Neuronal stem cell (in vitro differentiated cells): ENCODE measurements around the gene TMC8.

ENCODE experiments used
- DNase-seq: peaks from one replicate; pipeline ENCODE4 v3.0.0-alpha.2; 2013; ENCODE audit warnings: low spot score
- H2AFZ ChIP-seq: one replicate; pipeline ENCODE4 v1.6.1; 2013; ENCODE audit warnings: mild to moderate bottlenecking, low read length, inconsistent platforms
- H2AK5ac ChIP-seq: 2 replicates; pipeline ENCODE4 v1.6.1; 2013; ENCODE audit warnings: low read depth, mild to moderate bottlenecking, inconsistent platforms, low read length, moderate library complexity, mixed read lengths
- H2BK120ac ChIP-seq: 2 replicates; pipeline ENCODE4 v1.6.1; 2013; ENCODE audit warnings: low read depth, mild to moderate bottlenecking, inconsistent platforms, low read length, moderate library complexity, mixed read lengths
- H2BK12ac ChIP-seq: one replicate; pipeline ENCODE4 v1.6.1; 2013; ENCODE audit warnings: low read length, inconsistent platforms
- H2BK15ac ChIP-seq: 2 replicates; pipeline ENCODE4 v1.6.1; 2013; ENCODE audit warnings: mild to moderate bottlenecking, low read length, inconsistent platforms, mixed read lengths
- H2BK5ac ChIP-seq: one replicate; pipeline ENCODE4 v1.6.1; 2013; ENCODE audit warnings: inconsistent platforms, mild to moderate bottlenecking, low read length, moderate library complexity
- H3K14ac ChIP-seq: one replicate; pipeline ENCODE4 v1.6.1; 2013; ENCODE audit warnings: low read length, inconsistent platforms
- H3K18ac ChIP-seq: 2 replicates; pipeline ENCODE4 v1.6.1; 2013; ENCODE audit warnings: low read length, inconsistent platforms
- H3K23ac ChIP-seq: 2 replicates; pipeline ENCODE4 v1.6.1; 2013; ENCODE audit warnings: low read depth, mild to moderate bottlenecking, mixed read lengths, low read length, inconsistent platforms; ENCODE audit not compliant: poor library complexity
- H3K27ac ChIP-seq: replicated peaks from 3 replicates; pipeline ENCODE4 v1.5.1; 2013; ENCODE audit warnings: low read length, inconsistent platforms
- H3K27me3 ChIP-seq, 3 experiments: 2 replicates each; pipeline ENCODE4 v1.6.1; 2013; ENCODE audit warnings: low read length in 3 of 3, mild to moderate bottlenecking in 2 of 3, inconsistent platforms in 1 of 3, low read depth in 1 of 3, mixed read lengths in 1 of 3, moderate library complexity in 1 of 3; ENCODE audit not compliant: control insufficient read depth in 3 of 3, insufficient read depth in 3 of 3
- H3K36me3 ChIP-seq, 2 donors: replicated peaks in 1 of 2; 2 replicates each; pipeline ENCODE4 v1.6.1; 2013; ENCODE audit warnings: low read length in 2 of 2; ENCODE audit not compliant: control insufficient read depth in 2 of 2, insufficient read depth in 2 of 2
- H3K4ac ChIP-seq: 2 replicates; pipeline ENCODE4 v1.6.1; 2013; ENCODE audit warnings: inconsistent platforms, mild to moderate bottlenecking, low read length, moderate library complexity
- H3K4me1 ChIP-seq, 2 donors: 1 replicate in 1 of 2; 2 replicates in 1 of 2; pipeline ENCODE4 v1.6.1; 2013; ENCODE audit warnings: low read length in 2 of 2, low read depth in 1 of 2; ENCODE audit not compliant: control insufficient read depth in 2 of 2, insufficient read depth in 1 of 2
- H3K4me2 ChIP-seq: one replicate; pipeline ENCODE4 v1.6.1; 2013; ENCODE audit warnings: mild to moderate bottlenecking, low read length, inconsistent platforms; ENCODE audit not compliant: insufficient read depth, poor library complexity, severe bottlenecking
- H3K4me3 ChIP-seq, 2 donors: 2 replicates each; pipeline ENCODE4 v1.5.1; 2013; ENCODE audit warnings: low read length in 2 of 2, mild to moderate bottlenecking in 2 of 2, inconsistent platforms in 1 of 2, moderate library complexity in 1 of 2
- H3K79me1 ChIP-seq: one replicate; pipeline ENCODE4 v1.6.1; 2013; ENCODE audit warnings: low read depth, mild to moderate bottlenecking, inconsistent platforms, low read length, moderate library complexity
- H3K9ac ChIP-seq: one replicate; pipeline ENCODE4 v1.6.1; 2013; ENCODE audit warnings: mild to moderate bottlenecking, low read depth, low read length, inconsistent platforms; ENCODE audit not compliant: poor library complexity
- H3K9me3 ChIP-seq, 2 donors: replicated peaks in 1 of 2; 2 replicates each; pipeline versions ENCODE3 to v1.6.1; 2013; ENCODE audit warnings: low read length in 2 of 2, mild to moderate bottlenecking in 2 of 2, inconsistent platforms in 1 of 2, low read depth in 1 of 2, mixed read lengths in 1 of 2, moderate library complexity in 1 of 2; ENCODE audit not compliant: control insufficient read depth in 2 of 2, insufficient read depth in 1 of 2
- H4K8ac ChIP-seq: one replicate; pipeline ENCODE4 v1.6.1; 2013; ENCODE audit warnings: low read depth, mild to moderate bottlenecking, inconsistent platforms, low read length, moderate library complexity
- H4K91ac ChIP-seq: one replicate; pipeline ENCODE4 v1.6.1; 2013; ENCODE audit warnings: low read length, low read depth, mild to moderate bottlenecking, inconsistent platforms; ENCODE audit not compliant: poor library complexity
- WGBS, 2 donors: extraction: QIAGEN DNeasy Blood & Tissue Kit; methylation state at CpG; one replicate each; pipeline ENCODE4 v1.1.7; 2013; ENCODE audit warnings: missing lambda C conversion rate in 2 of 2, mixed read lengths in 1 of 2; ENCODE audit not compliant: insufficient read length in 2 of 2, insufficient replicate concordance in 1 of 2; ENCODE audit errors: extremely low coverage in 2 of 2; 5-methylcytosine and 5-hydroxymethylcytosine counted together

Gene TMC8

GRCh38 chr17:78180083-78180482 is 49.5 kb downstream of the TMC8 start:
- DNase-seq: no peak
- H3K18ac ChIP-seq: no peak overlapping the region
- H3K9me3 ChIP-seq: peaks cover 0 to 2% of the 10 kb centered on the region in 2 donors
- no peak overlapping the region for H2BK5ac ChIP-seq
- H2AK5ac ChIP-seq: no peak overlapping the region
- no peak overlapping the region for H2BK12ac ChIP-seq
- H3K79me1 ChIP-seq: peaks cover 5% of the 10 kb centered on the region
- no peak overlapping the region for H4K91ac ChIP-seq
- no peaks in the 10 kb centered on the region for H3K27me3 ChIP-seq
- no peak overlapping the region for H4K8ac ChIP-seq
- H2AFZ ChIP-seq: no peak overlapping the region
- no peak overlapping the region for H2BK15ac ChIP-seq
- WGBS, 2 donors: no CpG with 5 or more reads among the region's 14 CpGs
- no peak overlapping the region for H3K4me3 ChIP-seq
- H3K14ac ChIP-seq: no peak overlapping the region
- H3K4me2 ChIP-seq: no peak overlapping the region
- no peak overlapping the region for H3K9ac ChIP-seq
- H3K23ac ChIP-seq: no peak overlapping the region
- no peak overlapping the region for H3K4ac ChIP-seq
- no peak overlapping the region for H3K27ac ChIP-seq
- H2BK120ac ChIP-seq: no peak overlapping the region
- peaks cover 7% of the 10 kb centered on the region in 2 donors for H3K4me1 ChIP-seq
- H3K36me3 ChIP-seq: peaks cover 55 to 95% of the 10 kb centered on the region in 2 donors

GRCh38 chr17:78180508-78180907 is 49.9 kb downstream of the TMC8 start:
- H3K27me3 ChIP-seq: no peaks in the 10 kb centered on the region
- peaks cover 5% of the 10 kb centered on the region for H3K79me1 ChIP-seq
- H3K4ac ChIP-seq: no peak overlapping the region
- H2BK120ac ChIP-seq: no peak overlapping the region
- no peak overlapping the region for H3K4me2 ChIP-seq
- no peak overlapping the region for H2BK15ac ChIP-seq
- no CpG with 5 or more reads among the region's 2 CpGs for WGBS, 2 donors
- no peak for DNase-seq
- H2AK5ac ChIP-seq: no peak overlapping the region
- H3K36me3 ChIP-seq: peaks cover 51 to 95% of the 10 kb centered on the region in 2 donors
- H3K14ac ChIP-seq: no peak overlapping the region
- H4K8ac ChIP-seq: no peak overlapping the region
- H3K9me3 ChIP-seq: peaks cover 0 to 2% of the 10 kb centered on the region in 2 donors
- H2BK5ac ChIP-seq: no peak overlapping the region
- H2AFZ ChIP-seq: no peak overlapping the region
- no peak overlapping the region for H3K9ac ChIP-seq
- H3K4me1 ChIP-seq: peaks cover 10 to 11% of the 10 kb centered on the region in 2 donors
- no peak overlapping the region for H3K4me3 ChIP-seq
- no peak overlapping the region for H2BK12ac ChIP-seq
- no peak overlapping the region for H3K23ac ChIP-seq
- no peak overlapping the region for H3K27ac ChIP-seq
- no peak overlapping the region for H3K18ac ChIP-seq
- H4K91ac ChIP-seq: no peak overlapping the region

GRCh38 chr17:78182504-78182903 is 51.9 kb downstream of the TMC8 start:
- H4K91ac ChIP-seq: no peak overlapping the region
- peaks cover 0 to 2% of the 10 kb centered on the region in 2 donors for H3K9me3 ChIP-seq
- peaks cover 44 to 80% of the 10 kb centered on the region in 2 donors for H3K36me3 ChIP-seq
- H3K4me3 ChIP-seq: no peak overlapping the region
- H3K9ac ChIP-seq: no peak overlapping the region
- H2BK5ac ChIP-seq: no peak overlapping the region
- H2AFZ ChIP-seq: no peak overlapping the region
- H2BK12ac ChIP-seq: no peak overlapping the region
- H3K4me2 ChIP-seq: no peak overlapping the region
- no peak overlapping the region for H3K18ac ChIP-seq
- no peak overlapping the region for H3K27ac ChIP-seq
- no peak overlapping the region for H3K4ac ChIP-seq
- no peak overlapping the region for H2BK120ac ChIP-seq
- H4K8ac ChIP-seq: no peak overlapping the region
- DNase-seq: no peak
- no peak overlapping the region for H2BK15ac ChIP-seq
- no CpG with 5 or more reads among the region's 13 CpGs for WGBS, 2 donors
- peaks cover 10% of the 10 kb centered on the region for H3K79me1 ChIP-seq
- peaks cover 16 to 23% of the 10 kb centered on the region in 2 donors for H3K4me1 ChIP-seq
- H3K27me3 ChIP-seq: no peaks in the 10 kb centered on the region
- H3K14ac ChIP-seq: no peak overlapping the region
- no peak overlapping the region for H2AK5ac ChIP-seq
- H3K23ac ChIP-seq: no peak overlapping the region

GRCh38 chr17:78183916-78184315 is 53.3 kb downstream of the TMC8 start:
- H3K79me1 ChIP-seq: peaks cover 10% of the 10 kb centered on the region
- WGBS, 2 donors: no CpG with 5 or more reads among the region's 12 CpGs
- no peaks in the 10 kb centered on the region for H3K27me3 ChIP-seq
- H2BK15ac ChIP-seq: no peak overlapping the region
- DNase-seq: no peak
- H2AFZ ChIP-seq: no peak overlapping the region
- no peaks in the 10 kb centered on the region for H3K9me3 ChIP-seq
- peaks cover 18 to 23% of the 10 kb centered on the region in 2 donors for H3K4me1 ChIP-seq
- no peak overlapping the region for H3K23ac ChIP-seq
- no peak overlapping the region for H3K4ac ChIP-seq
- no peak overlapping the region for H4K91ac ChIP-seq
- H3K9ac ChIP-seq: no peak overlapping the region
- H2BK120ac ChIP-seq: no peak overlapping the region
- no peak overlapping the region for H2BK5ac ChIP-seq
- H3K4me3 ChIP-seq: peak overlapping the region in 1 of 2 donors; percentile 3
- H2BK12ac ChIP-seq: no peak overlapping the region
- H4K8ac ChIP-seq: no peak overlapping the region
- no peak overlapping the region for H3K18ac ChIP-seq
- no peak overlapping the region for H2AK5ac ChIP-seq
- no peak overlapping the region for H3K27ac ChIP-seq
- H3K14ac ChIP-seq: no peak overlapping the region
- H3K36me3 ChIP-seq: peaks cover 38 to 70% of the 10 kb centered on the region in 2 donors
- no peak overlapping the region for H3K4me2 ChIP-seq
